MM.1S (cell line): Measurements from ENCODE around the gene RAI2.

Experiments
- EZH2 ChIP-seq: fragments of 300-600 bp; sonication (generic); optimal IDR thresholded peaks from 2 replicates; pipeline ENCODE3; 2017; ENCODE audit warnings: low read depth, mild to moderate bottlenecking, antibody characterized with exemption, low read length, mixed read lengths
- EZH2phosphoT487 ChIP-seq: fragments of 300-600 bp; sonication (generic); IDR thresholded peaks from 2 replicates; pipeline ENCODE4 v1.6.1; 2018; ENCODE audit warnings: antibody characterized with exemption, low read length
- TF ChIP-seq, protein P1 (sequence below): fragments of 300-600 bp; sonication (generic); IDR thresholded peaks from 2 replicates; pipeline ENCODE4 v1.5.1; 2016; ENCODE audit warnings: antibody characterized with exemption, low read length, mixed read lengths

DNA sequence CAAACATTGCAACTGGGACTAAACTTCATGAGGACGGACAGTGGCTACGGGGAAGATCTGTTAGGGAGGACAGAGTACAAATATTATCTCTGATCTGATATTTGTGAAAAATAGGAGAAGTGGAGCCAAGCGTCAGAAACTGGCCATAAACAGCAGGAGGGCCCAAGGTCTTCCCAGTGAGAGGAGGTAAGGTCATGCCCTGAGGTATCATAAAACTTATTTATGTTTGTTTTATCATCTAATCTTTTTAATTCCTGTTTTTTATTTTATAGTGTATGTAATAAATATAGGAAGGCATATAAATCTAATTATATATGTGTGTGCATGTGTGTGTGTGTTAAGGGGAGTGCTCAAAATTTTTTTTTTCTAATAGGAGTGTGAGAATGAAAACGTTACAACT lies 51.8 kb downstream of the RAI2 start:
- TF ChIP-seq, protein P1, sequence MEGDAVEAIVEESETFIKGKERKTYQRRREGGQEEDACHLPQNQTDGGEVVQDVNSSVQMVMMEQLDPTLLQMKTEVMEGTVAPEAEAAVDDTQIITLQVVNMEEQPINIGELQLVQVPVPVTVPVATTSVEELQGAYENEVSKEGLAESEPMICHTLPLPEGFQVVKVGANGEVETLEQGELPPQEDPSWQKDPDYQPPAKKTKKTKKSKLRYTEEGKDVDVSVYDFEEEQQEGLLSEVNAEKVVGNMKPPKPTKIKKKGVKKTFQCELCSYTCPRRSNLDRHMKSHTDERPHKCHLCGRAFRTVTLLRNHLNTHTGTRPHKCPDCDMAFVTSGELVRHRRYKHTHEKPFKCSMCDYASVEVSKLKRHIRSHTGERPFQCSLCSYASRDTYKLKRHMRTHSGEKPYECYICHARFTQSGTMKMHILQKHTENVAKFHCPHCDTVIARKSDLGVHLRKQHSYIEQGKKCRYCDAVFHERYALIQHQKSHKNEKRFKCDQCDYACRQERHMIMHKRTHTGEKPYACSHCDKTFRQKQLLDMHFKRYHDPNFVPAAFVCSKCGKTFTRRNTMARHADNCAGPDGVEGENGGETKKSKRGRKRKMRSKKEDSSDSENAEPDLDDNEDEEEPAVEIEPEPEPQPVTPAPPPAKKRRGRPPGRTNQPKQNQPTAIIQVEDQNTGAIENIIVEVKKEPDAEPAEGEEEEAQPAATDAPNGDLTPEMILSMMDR, result no peak
- TF ChIP-seq EZH2 (no peak), EZH2phosphoT487 (no peak)
